ENCODE measurements around the gene CUX1.

DNA sequence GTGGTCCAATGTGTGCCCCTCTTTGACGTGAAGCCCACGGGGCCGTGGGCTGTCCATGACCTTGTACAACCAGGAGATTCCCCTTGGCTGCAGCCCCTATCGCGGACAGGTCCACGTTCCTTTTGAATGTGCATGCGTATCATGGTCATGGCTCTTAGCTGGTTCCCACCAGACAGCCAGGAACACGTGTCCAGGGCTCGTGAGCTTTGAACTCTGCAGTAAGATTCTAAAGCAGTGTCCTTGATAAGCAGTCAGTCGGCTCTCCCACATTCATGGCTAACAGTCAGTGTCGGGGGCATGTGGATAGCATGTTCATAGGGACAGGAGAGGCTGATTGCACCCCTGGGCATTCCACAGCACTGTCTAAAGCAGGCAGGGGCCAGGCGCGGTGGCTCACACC, 393.4 kb downstream of the CUX1 start:
- TF ChIP-seq ZNF416 (CRISPR knock-in tag; IDR thresholded peaks at IDR 0.05) (no peak), OVOL2 (CRISPR knock-in tag; IDR thresholded peaks at IDR 0.05; ENCODE audit: borderline replicate concordance) (no peak), USF1 (CRISPR knock-in tag; IDR thresholded peaks at IDR 0.05) (no peak), STAT6 (CRISPR knock-in tag; conservative IDR thresholded peaks at IDR 0.05; ENCODE audit: low read depth) (no peak), TEAD1 (CRISPR knock-in tag; IDR thresholded peaks at IDR 0.05) (no peak), JUN (CRISPR knock-in tag; IDR thresholded peaks at IDR 0.05) (no peak)
- TF ChIP-seq, protein P1, sequence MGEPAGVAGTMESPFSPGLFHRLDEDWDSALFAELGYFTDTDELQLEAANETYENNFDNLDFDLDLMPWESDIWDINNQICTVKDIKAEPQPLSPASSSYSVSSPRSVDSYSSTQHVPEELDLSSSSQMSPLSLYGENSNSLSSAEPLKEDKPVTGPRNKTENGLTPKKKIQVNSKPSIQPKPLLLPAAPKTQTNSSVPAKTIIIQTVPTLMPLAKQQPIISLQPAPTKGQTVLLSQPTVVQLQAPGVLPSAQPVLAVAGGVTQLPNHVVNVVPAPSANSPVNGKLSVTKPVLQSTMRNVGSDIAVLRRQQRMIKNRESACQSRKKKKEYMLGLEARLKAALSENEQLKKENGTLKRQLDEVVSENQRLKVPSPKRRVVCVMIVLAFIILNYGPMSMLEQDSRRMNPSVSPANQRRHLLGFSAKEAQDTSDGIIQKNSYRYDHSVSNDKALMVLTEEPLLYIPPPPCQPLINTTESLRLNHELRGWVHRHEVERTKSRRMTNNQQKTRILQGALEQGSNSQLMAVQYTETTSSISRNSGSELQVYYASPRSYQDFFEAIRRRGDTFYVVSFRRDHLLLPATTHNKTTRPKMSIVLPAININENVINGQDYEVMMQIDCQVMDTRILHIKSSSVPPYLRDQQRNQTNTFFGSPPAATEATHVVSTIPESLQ (CRISPR knock-in tag; IDR thresholded peaks at IDR 0.05), result no peak
